Activated CD4-positive, CD25-positive, alpha-beta regulatory T cell (primary cell): ENCODE measurements around the gene AGRP.

Experiments
- DNase-seq, 4 experiments: peaks; one replicate each; lab custom pipeline; 2025; lab: John Stamatoyannopoulos, UW

The AGRP gene

GRCh38 chr16:67463059-67463458 lies 20.3 kb downstream of the AGRP start:
- DNase-seq: no peak

GRCh38 chr16:67462279-67462655 lies 21.1 kb downstream of the AGRP start:
- DNase-seq: no peak

GRCh38 chr16:67461600-67462278 lies 21.6 kb downstream of the AGRP start:
- DNase-seq: no peak

GRCh38 chr16:67460961-67461360 lies 22.4 kb downstream of the AGRP start:
- no peak for DNase-seq

GRCh38 chr16:67460168-67460567 lies 23.2 kb downstream of the AGRP start:
- no peak for DNase-seq

- DNase-seq: no peak
Measured at GRCh38 chr16:67459861-67460150, 23.5 kb downstream of the AGRP start.

GRCh38 chr16:67459066-67459860 lies 24.1 kb downstream of the AGRP start:
- no peak for DNase-seq

- DNase-seq: no peak
Measured at GRCh38 chr16:67458121-67458641, 25.2 kb downstream of the AGRP start.

- DNase-seq: no peak
Measured at GRCh38 chr16:67457611-67458010, 25.7 kb downstream of the AGRP start.

- DNase-seq: no peak
Measured at GRCh38 chr16:67456391-67457081, 26.8 kb downstream of the AGRP start.

GRCh38 chr16:67454852-67455251 lies 28.5 kb downstream of the AGRP start:
- no peak for DNase-seq

- DNase-seq: no peak
Measured at GRCh38 chr16:67454104-67454503, 29.2 kb downstream of the AGRP start.

- DNase-seq: no peak
Measured at GRCh38 chr16:67451704-67452435, 31.5 kb downstream of the AGRP start.

- no peak for DNase-seq
Measured at GRCh38 chr16:67451061-67451703, 32.2 kb downstream of the AGRP start.

GRCh38 chr16:67449739-67450138 lies 33.6 kb downstream of the AGRP start:
- no peak for DNase-seq

- DNase-seq: no peak
Measured at GRCh38 chr16:67449336-67449735, 34.0 kb downstream of the AGRP start.

- DNase-seq: no peak
Measured at GRCh38 chr16:67448580-67448979, 34.8 kb downstream of the AGRP start.

GRCh38 chr16:67447508-67448076 lies 35.8 kb downstream of the AGRP start:
- DNase-seq: peak in 2 of 4 experiments; percentile 39 to 53

- DNase-seq: no peak
Measured at GRCh38 chr16:67446968-67447507, 36.3 kb downstream of the AGRP start.

GRCh38 chr16:67445913-67446907 lies 37.1 kb downstream of the AGRP start:
- DNase-seq: no peak
